GM20000 (cell line): Measurements from ENCODE around the gene ANO10.

Experiments
- DNase-seq: peaks from one replicate; pipeline ENCODE4 v3.0.0; 2012; ENCODE audit warnings: low spot score
- TF ChIP-seq, protein P1 (sequence below): IDR thresholded peaks from 2 replicates; pipeline ENCODE4 v1.5.1; 2012; ENCODE audit warnings: mild to moderate bottlenecking, control low read depth; ENCODE audit errors: extremely low read depth, missing control alignments

ANO10 gene

DNA sequence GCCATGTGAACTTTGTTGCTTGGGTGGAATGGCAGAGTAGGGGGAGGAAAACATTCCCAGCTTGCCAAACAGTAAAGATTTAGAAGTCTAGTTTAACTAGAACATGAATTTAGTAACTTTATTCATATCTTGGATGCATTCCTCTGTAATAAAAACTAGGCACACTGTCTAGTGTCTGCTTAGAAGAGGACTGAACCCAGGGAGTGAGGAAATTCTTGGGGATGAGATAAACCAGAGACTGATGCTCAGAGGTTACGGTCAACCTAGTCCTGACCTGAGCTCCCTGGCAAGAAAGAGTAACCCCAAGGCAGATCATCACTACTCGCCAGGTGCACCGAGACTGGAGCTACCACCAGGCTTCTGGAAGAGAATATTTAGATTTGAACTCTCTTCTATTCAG is 277.3 kb downstream of the ANO10 start:
- TF ChIP-seq, protein P1, sequence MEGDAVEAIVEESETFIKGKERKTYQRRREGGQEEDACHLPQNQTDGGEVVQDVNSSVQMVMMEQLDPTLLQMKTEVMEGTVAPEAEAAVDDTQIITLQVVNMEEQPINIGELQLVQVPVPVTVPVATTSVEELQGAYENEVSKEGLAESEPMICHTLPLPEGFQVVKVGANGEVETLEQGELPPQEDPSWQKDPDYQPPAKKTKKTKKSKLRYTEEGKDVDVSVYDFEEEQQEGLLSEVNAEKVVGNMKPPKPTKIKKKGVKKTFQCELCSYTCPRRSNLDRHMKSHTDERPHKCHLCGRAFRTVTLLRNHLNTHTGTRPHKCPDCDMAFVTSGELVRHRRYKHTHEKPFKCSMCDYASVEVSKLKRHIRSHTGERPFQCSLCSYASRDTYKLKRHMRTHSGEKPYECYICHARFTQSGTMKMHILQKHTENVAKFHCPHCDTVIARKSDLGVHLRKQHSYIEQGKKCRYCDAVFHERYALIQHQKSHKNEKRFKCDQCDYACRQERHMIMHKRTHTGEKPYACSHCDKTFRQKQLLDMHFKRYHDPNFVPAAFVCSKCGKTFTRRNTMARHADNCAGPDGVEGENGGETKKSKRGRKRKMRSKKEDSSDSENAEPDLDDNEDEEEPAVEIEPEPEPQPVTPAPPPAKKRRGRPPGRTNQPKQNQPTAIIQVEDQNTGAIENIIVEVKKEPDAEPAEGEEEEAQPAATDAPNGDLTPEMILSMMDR: no peak

DNA sequence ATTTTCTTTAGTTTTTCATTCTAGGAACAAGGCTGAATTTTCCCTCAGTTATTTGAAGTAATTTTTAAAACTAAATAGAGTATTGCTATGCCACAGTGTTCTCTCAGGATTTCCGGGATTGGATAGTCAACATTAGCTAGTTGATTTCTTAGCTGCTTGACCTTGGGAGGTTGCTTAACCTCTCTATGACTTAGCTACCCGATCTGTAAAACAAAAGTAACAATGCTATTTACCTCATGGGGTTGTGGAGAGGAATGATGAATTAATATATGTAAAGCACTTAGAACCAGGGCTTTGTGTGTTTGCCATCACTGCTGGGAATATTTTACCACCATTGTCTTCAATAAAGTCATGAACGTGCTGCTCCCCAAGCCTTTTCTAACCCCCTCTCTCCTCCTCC is 278.0 kb downstream of the ANO10 start:
- TF ChIP-seq, protein P1: no peak

More for the DNA sequence above, 277.3 kb downstream of the ANO10 start:
- no peak for DNase-seq

DNA sequence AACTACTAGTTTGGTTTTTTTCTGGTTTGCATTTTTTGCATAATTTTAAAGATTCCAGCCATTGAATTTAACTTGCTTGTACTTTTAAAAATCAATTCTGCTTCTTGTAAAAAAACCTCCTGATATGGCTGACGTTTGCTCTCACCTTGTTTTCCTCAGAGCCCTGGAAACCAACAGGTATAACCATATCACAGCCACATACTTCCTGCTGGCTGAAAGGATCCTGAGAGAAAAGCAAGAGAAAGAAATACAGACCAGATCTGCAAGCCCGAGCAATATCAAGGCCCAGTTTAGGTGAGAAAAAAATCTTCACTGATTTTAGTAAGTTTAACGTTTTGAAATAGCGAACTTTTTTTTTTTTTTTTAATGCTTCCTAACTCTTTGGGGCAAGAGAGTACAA is 278.6 kb downstream of the ANO10 start:
- no peak for DNase-seq
- TF ChIP-seq, protein P1: no peak

More for the DNA sequence above, 278.0 kb downstream of the ANO10 start:
- no peak for DNase-seq

DNA sequence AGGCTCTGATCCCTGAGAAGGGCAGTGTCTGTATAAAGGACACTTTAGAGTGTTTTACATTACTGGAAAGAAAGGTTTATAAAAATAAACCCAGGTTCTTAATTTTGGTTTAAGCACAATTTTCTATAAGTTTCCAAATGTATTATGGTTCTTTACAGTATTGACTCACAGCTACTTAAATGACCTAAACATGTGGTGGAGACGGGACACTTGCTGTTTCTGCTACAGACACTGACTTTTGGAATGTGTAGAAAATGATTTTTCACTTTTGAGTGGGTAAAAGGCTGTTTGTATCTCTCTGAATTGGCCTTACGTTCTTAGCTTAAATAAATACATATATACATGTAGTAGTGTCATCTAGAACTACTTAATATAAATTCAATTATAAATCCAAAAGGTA is 280.0 kb downstream of the ANO10 start:
- DNase-seq: no peak
- TF ChIP-seq, protein P1: no peak

DNA sequence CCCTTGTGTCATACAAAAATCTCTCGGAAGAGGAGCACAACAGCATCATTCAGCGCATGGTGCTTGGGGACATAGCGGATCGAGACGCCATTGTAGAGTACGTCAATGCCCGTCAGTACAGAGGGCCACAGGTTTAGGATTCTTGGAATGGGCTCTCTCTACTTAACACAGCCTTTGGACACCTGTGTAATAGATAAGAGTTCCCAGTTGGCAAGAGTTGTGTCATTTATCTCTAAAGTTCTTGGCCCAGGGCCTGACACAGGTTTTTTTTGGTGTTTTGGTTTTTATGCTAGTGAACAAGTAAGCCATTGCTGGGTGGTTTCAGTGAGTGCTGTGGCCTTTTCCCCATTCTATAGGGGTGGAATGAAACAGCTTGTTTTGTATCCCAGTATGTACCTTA is 281.4 kb downstream of the ANO10 start:
- no peak for DNase-seq
- TF ChIP-seq, protein P1: no peak

DNA sequence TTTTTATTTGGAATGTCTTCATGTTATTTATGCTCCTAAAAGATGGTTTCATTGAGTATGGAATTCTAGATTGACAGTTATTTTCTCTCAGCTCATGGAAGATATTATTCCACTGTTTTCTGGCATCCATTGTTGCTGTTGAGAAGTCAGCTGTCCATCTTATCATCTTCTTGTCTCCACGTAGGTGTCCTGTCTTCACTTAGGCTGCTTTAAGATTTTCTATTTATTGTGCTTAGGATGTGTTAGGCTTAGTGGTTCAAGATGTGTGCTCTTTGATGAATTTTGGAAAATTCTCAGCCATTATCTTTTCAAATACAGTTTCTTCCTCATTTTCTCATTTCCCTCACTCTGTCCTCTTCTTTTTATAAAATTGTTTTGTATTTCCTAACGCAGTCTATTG is 283.5 kb downstream of the ANO10 start:
- no peak for DNase-seq
- TF ChIP-seq, protein P1: no peak

DNA sequence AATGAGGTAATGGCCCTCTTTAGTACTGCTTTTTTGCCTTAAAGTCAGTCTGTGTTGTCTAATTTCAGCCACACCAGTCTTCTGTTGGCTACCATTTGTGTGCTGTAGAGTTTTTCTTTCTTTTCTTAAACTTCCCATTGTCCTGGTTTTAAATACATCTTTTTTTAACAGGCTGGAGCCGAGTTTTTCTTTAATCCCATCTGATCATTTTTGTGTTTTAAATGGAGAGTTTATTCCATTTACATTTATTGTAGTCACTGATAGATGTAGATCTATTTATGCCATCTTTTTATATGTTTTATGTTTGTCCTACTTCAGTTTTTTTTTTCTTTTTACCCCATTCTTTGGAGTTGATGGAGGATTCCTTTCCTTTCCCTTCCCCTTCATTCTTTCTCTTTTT is 286.0 kb downstream of the ANO10 start:
- TF ChIP-seq, protein P1: no peak

DNA sequence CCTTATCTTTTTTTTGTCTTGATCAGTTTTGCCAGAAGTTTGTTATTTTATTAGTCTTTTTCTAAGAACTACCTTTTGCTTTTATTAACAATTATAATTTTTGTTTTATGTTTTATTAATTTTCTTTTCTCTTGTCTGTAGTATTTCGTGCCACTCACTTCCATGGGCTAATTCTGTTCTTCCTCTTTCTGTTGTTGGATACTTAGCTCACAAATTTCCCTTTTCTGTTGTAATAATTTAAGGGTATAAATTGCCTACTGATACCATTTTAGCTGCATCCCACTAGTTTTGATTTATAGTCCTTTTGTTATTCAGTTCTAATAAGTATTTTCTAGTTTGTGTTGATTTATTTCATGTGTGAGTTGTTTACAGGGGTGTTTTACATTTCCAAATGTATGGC is 286.8 kb downstream of the ANO10 start:
- TF ChIP-seq, protein P1: no peak

More for the DNA sequence above, 286.0 kb downstream of the ANO10 start:
- DNase-seq: no peak

More for the DNA sequence above, 286.8 kb downstream of the ANO10 start:
- DNase-seq: no peak
